Measurements from ENCODE around the gene GABPA. TPM values are rescaled to one million over a fixed set of nuclear protein-coding genes. Genes with fewer than 3 reads are reported as not detected.

Gene GABPA
- total RNA-seq, 1 experiment from 2014 or later, result 18.2 TPM

DNA sequence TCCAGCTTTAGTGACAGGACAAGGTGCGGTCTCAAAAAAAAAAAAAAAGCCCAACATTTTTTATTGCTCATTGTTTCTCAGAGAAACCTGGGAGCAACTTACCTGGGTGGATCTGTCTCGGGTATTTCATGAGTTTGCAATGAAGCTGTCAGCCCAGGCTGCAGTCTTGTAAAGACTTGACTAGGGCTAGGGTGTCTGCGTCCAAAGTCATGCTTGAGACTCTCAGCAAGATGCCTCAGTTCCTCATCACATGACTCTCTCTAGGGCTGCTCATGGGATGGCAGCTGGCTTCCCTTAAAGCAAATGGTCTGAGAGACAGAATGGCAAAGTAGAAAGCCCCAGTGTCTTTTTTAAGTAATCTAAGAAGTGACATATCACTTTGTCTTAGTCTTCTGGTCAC, 8.1 kb downstream of the GABPA start:
- Histone ChIP-seq H3K27ac (no peak overlapping the region), H3K79me2 (ENCODE audit: low read depth) (peaks cover 14% of the 10 kb centered on the region), H4K20me1 (ENCODE audit: insufficient read depth) (no peaks in the 10 kb centered on the region), H3K4me3 (no peak overlapping the region), H3K4me1 (replicated peaks; ENCODE audit: insufficient read depth) (no peaks in the 10 kb centered on the region), H3K9me2 (ENCODE audit: insufficient read depth) (no peaks in the 10 kb centered on the region), H3K4me2 (no peak overlapping the region), H3K27me3 (ENCODE audit: insufficient read depth, low read depth) (no peaks in the 10 kb centered on the region), H3F3A (ENCODE audit: insufficient read depth, low read depth) (no peaks in the 10 kb centered on the region), H3K36me3 (ENCODE audit: low read depth) (no peaks in the 10 kb centered on the region), H2AFZ (no peak overlapping the region), H3K9me3 (ENCODE audit: insufficient read depth, low read depth) (no peaks in the 10 kb centered on the region)
- DNase-seq, result no peak
- TF ChIP-seq, protein P1, sequence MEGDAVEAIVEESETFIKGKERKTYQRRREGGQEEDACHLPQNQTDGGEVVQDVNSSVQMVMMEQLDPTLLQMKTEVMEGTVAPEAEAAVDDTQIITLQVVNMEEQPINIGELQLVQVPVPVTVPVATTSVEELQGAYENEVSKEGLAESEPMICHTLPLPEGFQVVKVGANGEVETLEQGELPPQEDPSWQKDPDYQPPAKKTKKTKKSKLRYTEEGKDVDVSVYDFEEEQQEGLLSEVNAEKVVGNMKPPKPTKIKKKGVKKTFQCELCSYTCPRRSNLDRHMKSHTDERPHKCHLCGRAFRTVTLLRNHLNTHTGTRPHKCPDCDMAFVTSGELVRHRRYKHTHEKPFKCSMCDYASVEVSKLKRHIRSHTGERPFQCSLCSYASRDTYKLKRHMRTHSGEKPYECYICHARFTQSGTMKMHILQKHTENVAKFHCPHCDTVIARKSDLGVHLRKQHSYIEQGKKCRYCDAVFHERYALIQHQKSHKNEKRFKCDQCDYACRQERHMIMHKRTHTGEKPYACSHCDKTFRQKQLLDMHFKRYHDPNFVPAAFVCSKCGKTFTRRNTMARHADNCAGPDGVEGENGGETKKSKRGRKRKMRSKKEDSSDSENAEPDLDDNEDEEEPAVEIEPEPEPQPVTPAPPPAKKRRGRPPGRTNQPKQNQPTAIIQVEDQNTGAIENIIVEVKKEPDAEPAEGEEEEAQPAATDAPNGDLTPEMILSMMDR (conservative IDR thresholded peaks at IDR 0.05), result no peak
- TF ChIP-seq EZH2 (IDR thresholded peaks at IDR 0.05; ENCODE audit: low read depth), result no peak
- intact Hi-C loops (cut with micrococcal nuclease; ENCODE audit: unreplicated experiment), result no loop called here
- ChIA-PET POLR2A (ENCODE audit: unreplicated experiment) (no interaction called here), CTCF (no interaction called here)
- no TSS peak for BruUV-seq (replicated peaks)

DNA sequence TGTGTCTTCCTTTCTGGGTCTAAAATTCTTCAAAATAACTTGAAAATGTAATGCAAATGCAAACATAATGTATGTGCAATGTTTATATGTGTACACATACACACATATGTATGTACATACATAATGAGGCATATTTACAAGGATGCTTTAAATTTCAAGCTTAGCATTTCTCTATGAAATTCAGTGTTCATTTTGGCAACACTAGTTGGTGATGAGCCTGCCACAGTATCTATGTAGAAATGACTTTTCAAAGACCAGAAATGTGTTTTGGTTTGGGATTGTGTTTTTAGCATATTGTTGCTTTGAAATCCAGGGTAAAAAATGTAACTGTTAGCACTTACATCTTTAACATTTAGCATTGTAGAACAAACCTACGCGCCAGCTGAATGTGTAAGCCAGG, 10.1 kb downstream of the GABPA start:
- Histone ChIP-seq H3K4me1 (replicated peaks; ENCODE audit: insufficient read depth) (no peaks in the 10 kb centered on the region), H3K4me2 (no peak overlapping the region), H3K4me3 (no peak overlapping the region), H4K20me1 (ENCODE audit: insufficient read depth) (no peaks in the 10 kb centered on the region), H3K79me2 (ENCODE audit: low read depth) (no peaks in the 10 kb centered on the region), H3K9me2 (ENCODE audit: insufficient read depth) (no peaks in the 10 kb centered on the region), H3K36me3 (ENCODE audit: low read depth) (no peaks in the 10 kb centered on the region), H3K27ac (no peak overlapping the region), H3K9me3 (ENCODE audit: insufficient read depth, low read depth) (no peaks in the 10 kb centered on the region), H2AFZ (no peak overlapping the region), H3F3A (ENCODE audit: insufficient read depth, low read depth) (no peaks in the 10 kb centered on the region), H3K27me3 (ENCODE audit: insufficient read depth, low read depth) (no peaks in the 10 kb centered on the region)
- intact Hi-C loops (cut with micrococcal nuclease; ENCODE audit: unreplicated experiment), result no loop called here
- DNase-seq, result no peak
- TF ChIP-seq EZH2 (IDR thresholded peaks at IDR 0.05; ENCODE audit: low read depth), result no peak
- TF ChIP-seq, protein P1 (conservative IDR thresholded peaks at IDR 0.05), result no peak
- POLR2A ChIA-PET (ENCODE audit: unreplicated experiment), result no interaction called here
- CTCF ChIA-PET, result no interaction called here
- no TSS peak for BruUV-seq (replicated peaks)

DNA sequence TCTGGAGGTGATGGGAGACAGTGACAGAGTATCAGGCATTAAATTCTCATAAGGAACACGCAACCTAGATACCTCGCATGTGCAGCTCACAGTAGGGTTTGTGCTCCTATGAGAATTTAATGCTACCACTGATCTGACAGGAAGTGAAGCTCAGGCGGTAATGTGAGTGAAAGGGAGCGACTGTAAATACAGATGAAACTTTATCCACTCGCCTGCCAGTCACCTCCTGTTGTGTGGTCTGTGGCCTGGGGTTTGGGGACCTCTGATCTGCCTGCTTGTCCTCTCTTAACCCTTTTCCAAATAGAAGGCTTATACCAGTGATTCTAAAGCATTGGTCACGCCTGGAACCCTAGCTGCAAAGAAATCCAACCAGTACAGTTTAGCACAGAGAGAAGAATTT, 15.3 kb downstream of the GABPA start:
- H3K9me2 ChIP-seq (ENCODE audit: insufficient read depth), result no peaks in the 10 kb centered on the region
- CTCF ChIA-PET, result no interaction called here
- H3F3A ChIP-seq (ENCODE audit: insufficient read depth, low read depth), result no peaks in the 10 kb centered on the region
- H3K36me3 ChIP-seq (ENCODE audit: low read depth), result no peaks in the 10 kb centered on the region
- H3K27me3 ChIP-seq (ENCODE audit: insufficient read depth, low read depth), result no peaks in the 10 kb centered on the region
- BruUV-seq (replicated peaks), result no TSS peak
- no peak overlapping the region for H3K27ac ChIP-seq
- no peaks in the 10 kb centered on the region for H3K9me3 ChIP-seq (ENCODE audit: insufficient read depth, low read depth)
- intact Hi-C loops (cut with micrococcal nuclease; ENCODE audit: unreplicated experiment), result no loop called here
- no peak for DNase-seq
- no peaks in the 10 kb centered on the region for H3K79me2 ChIP-seq (ENCODE audit: low read depth)
- no peak overlapping the region for H2AFZ ChIP-seq
- H3K4me3 ChIP-seq, result no peak overlapping the region
- no peaks in the 10 kb centered on the region for H3K4me1 ChIP-seq (replicated peaks; ENCODE audit: insufficient read depth)
- TF ChIP-seq, protein P1 (conservative IDR thresholded peaks at IDR 0.05), result no peak
- no peak for TF ChIP-seq EZH2 (IDR thresholded peaks at IDR 0.05; ENCODE audit: low read depth)
- no peak overlapping the region for H3K4me2 ChIP-seq
- POLR2A ChIA-PET (ENCODE audit: unreplicated experiment), result no interaction called here
- no peaks in the 10 kb centered on the region for H4K20me1 ChIP-seq (ENCODE audit: insufficient read depth)

All from PC-9 (cell line).